Endothelial cell of umbilical vein (primary cell): ENCODE data around the gene ACSS2. TPM values are rescaled to one million over a fixed set of nuclear protein-coding genes. Genes with fewer than 3 reads are reported as not detected.
A peak's percentile ranks its signal among the peaks of the same experiment; 100 is the strongest.
"Not testable (repeated sequence)": the region's sequence is repeated elsewhere in the genome, so short reads cannot be mapped to it uniquely, and the experiment has no call there.

Experiments used
- BruUV-seq: library from RNA; stranded (reverse); fragments of 400-500 nt; replicated peaks from 2 replicates; lab custom pipeline; 2021; lab: Mats Ljungman, UMichigan
- CTCF ChIA-PET: fragments of 300-600, 350-600 bp; sonication (Branson Sonifier 250); formaldehyde crosslinking; loops from one replicate; lab custom pipeline; 2021; ENCODE audit warnings: antibody characterized with exemption, inconsistent platforms; lab: Charles Lee
- POLR2A ChIA-PET: fragments of 300-600, 350-600 bp; sonication (Branson Sonifier 250); formaldehyde crosslinking; loops from one replicate; lab custom pipeline; 2021; ENCODE audit warnings: antibody characterized with exemption, inconsistent platforms; lab: Charles Lee
- DNase-seq: peaks from one replicate; pipeline ENCODE4 v3.0.0-alpha.2; 2011; ENCODE audit warnings: low read depth, low spot score
- FAIRE-seq: peaks from 2 replicates; lab custom pipeline; 2011; peaks lifted over from hg19 to GRCh38; lab: Jason Lieb, UNC
- H2AFZ ChIP-seq: 2 replicates; pipeline ENCODE4 v1.6.0; 2012; ENCODE audit warnings: low read depth, low read length, control low read depth, inconsistent platforms
- H3K27ac ChIP-seq: 2 replicates; pipeline ENCODE4 v1.5.1; 2011; ENCODE audit warnings: low read depth, mild to moderate bottlenecking, control low read depth, low read length, moderate library complexity; ENCODE audit not compliant: insufficient read depth
- H3K27me3 ChIP-seq, 2 experiments: 2 replicates each; pipeline versions ENCODE4 v1.6.0 to v1.6.1; 2011; ENCODE audit warnings: low read length in 2 of 2, mixed read lengths in 1 of 2; ENCODE audit not compliant: control insufficient read depth in 2 of 2, insufficient read depth in 2 of 2
- H3K36me3 ChIP-seq, 2 experiments: 2 replicates in 1 of 2; 3 replicates in 1 of 2; pipeline ENCODE4 v1.5.1; 2011; ENCODE audit warnings: low read length in 2 of 2, mild to moderate bottlenecking in 1 of 2, moderate library complexity in 1 of 2; ENCODE audit not compliant: control insufficient read depth in 2 of 2, insufficient read depth in 2 of 2; ENCODE audit errors: extremely low read depth in 1 of 2
- H3K4me1 ChIP-seq: 3 replicates; pipeline ENCODE4 v1.5.1; 2011; ENCODE audit warnings: mild to moderate bottlenecking, low read length; ENCODE audit not compliant: control insufficient read depth, insufficient read depth; ENCODE audit errors: extremely low read depth
- H3K4me2 ChIP-seq: 2 replicates; pipeline ENCODE4 v1.6.1; 2011; ENCODE audit warnings: low read length, control low read depth, mixed read lengths; ENCODE audit not compliant: insufficient read depth
- H3K4me3 ChIP-seq, 3 experiments: fragments of 200-600 bp in 1 of 3; sonication (generic), shearing (Covaris generic) in 1 of 3; replicated peaks in 1 of 3; 2 replicates each; pipeline ENCODE4 v1.5.1; 2011 to 2016; ENCODE audit warnings: control low read depth in 3 of 3, low read length in 3 of 3, mild to moderate bottlenecking in 2 of 3, inconsistent platforms in 1 of 3, low read depth in 1 of 3, moderate library complexity in 1 of 3; ENCODE audit not compliant: insufficient read depth in 1 of 3
- H3K79me2 ChIP-seq: 2 replicates; pipeline ENCODE4 v1.6.0; 2012; ENCODE audit warnings: low read length, inconsistent platforms; ENCODE audit not compliant: control insufficient read depth, insufficient read depth
- H3K9ac ChIP-seq: replicated peaks from 2 replicates; pipeline ENCODE3; 2011; ENCODE audit warnings: low read length, control low read depth; ENCODE audit not compliant: insufficient read depth; ENCODE audit errors: extremely low read depth
- H3K9me1 ChIP-seq: replicated peaks from 3 replicates; pipeline ENCODE4 v1.6.0; 2011; ENCODE audit warnings: mild to moderate bottlenecking, low read length; ENCODE audit not compliant: control insufficient read depth, insufficient read depth; ENCODE audit errors: extremely low read depth
- H3K9me3 ChIP-seq: replicated peaks from 2 replicates; pipeline ENCODE4 v1.5.1; 2012; ENCODE audit warnings: low read length, inconsistent platforms; ENCODE audit not compliant: control insufficient read depth, insufficient read depth
- H4K20me1 ChIP-seq: replicated peaks from 2 replicates; pipeline ENCODE3; 2011; ENCODE audit warnings: mild to moderate bottlenecking, low read length; ENCODE audit not compliant: control insufficient read depth, insufficient read depth; ENCODE audit errors: extremely low read depth
- CTCF ChIP-seq, 2 donors: IDR thresholded peaks; 1 replicate in 1 of 2; 2 replicates in 1 of 2; pipeline ENCODE4 v1.5.1; 2011; ENCODE audit warnings: low read length in 2 of 2, mild to moderate bottlenecking in 2 of 2, moderate library complexity in 2 of 2, control low read depth in 1 of 2, inconsistent platforms in 1 of 2, low read depth in 1 of 2; ENCODE audit not compliant: insufficient read depth in 1 of 2; ENCODE audit errors: extremely low read depth in 1 of 2
- JUN ChIP-seq: IDR thresholded peaks from 2 replicates; pipeline ENCODE4 v1.6.1; 2011; ENCODE audit warnings: borderline replicate concordance, low read depth; ENCODE audit not compliant: insufficient read length, insufficient read depth
- MAX ChIP-seq: IDR thresholded peaks from 2 replicates; pipeline ENCODE4 v1.6.1; 2011; ENCODE audit not compliant: insufficient read depth, insufficient read length
- MYC ChIP-seq: IDR thresholded peaks from one replicate; pipeline ENCODE4 v1.6.1; 2011; ENCODE audit warnings: mild to moderate bottlenecking, low read depth, low read length
- POLR2A ChIP-seq: IDR thresholded peaks from 2 replicates; pipeline ENCODE4 v1.6.1; 2012; ENCODE audit warnings: low read depth, mild to moderate bottlenecking, control low read depth, low read length
- POLR2AphosphoS5 ChIP-seq: IDR thresholded peaks from 2 replicates; pipeline ENCODE4 v1.6.1; 2012; ENCODE audit warnings: low read depth, mild to moderate bottlenecking, control low read depth, low read length, moderate library complexity; ENCODE audit not compliant: insufficient read depth
- dilution Hi-C: fragments of 300-500 bp; cut with MboI; formaldehyde crosslinking; loops from one replicate; pipeline ENCODE4 v1.15.0; 2019; ENCODE audit warnings: low sequenced_read_pairs; ENCODE audit not compliant: extremely low pct_ligation_motif_present
- intact Hi-C: fragments of 100-400 bp; cut with micrococcal nuclease; formaldehyde crosslinking; loops from one replicate; pipeline ENCODE4 v1.10.0; 2022
- polyA plus RNA-seq, 4 experiments: library from polyadenylated mRNA; depleted of rRNA in 3 of 4; stranded (reverse) in 3 of 4; unstranded in 1 of 4; fragments of >200 nt; gene quantifications; 2 replicates each; pipeline versions ENCODE4 v1.2.1 to v1.2.3, GENCODE V29; 2011 to 2012; ENCODE audit warnings: missing spikeins in 1 of 4
- total RNA-seq: library from RNA; stranded (reverse); gene quantifications from 2 replicates; pipeline ENCODE4 v1.2.3, GENCODE V29; 2021

Gene ACSS2
- total and polyA plus RNA-seq, 2 donors (not counting 3 experiments of a cell fraction or from before 2014, with no cell fraction given): 40.7 to 42.3 TPM

- intact Hi-C loops, H3K4me3 ChIP-seq, POLR2A ChIA-PET, DNase-seq, FAIRE-seq, H3K9me1 ChIP-seq, H3K27ac ChIP-seq, H4K20me1 ChIP-seq, H3K9me3 ChIP-seq, dilution Hi-C loops, H2AFZ ChIP-seq, BruUV-seq, H3K4me1 ChIP-seq, H3K9ac ChIP-seq, H3K4me2 ChIP-seq, CTCF ChIA-PET, H3K27me3 ChIP-seq, H3K79me2 ChIP-seq, H3K36me3 ChIP-seq: not testable (repeated sequence)
These were observed 22.3 kb downstream of the ACSS2 start for GRCh38 chr20:34898731-34899130.

- dilution Hi-C loops (no loop called here), intact Hi-C loops (no loop called here)
- H3K27me3 ChIP-seq: no peaks in the 10 kb centered on the region
- FAIRE-seq (peak; percentile 15), DNase-seq (peak; percentile 9)
- ChIA-PET POLR2A (no interaction called here), CTCF (interaction anchor here (1.1 kb wide), 1 partner anchor 24 kb away, joined by 3 read pairs; no protein-coding TSS in a partner anchor)
- H3K4me1 ChIP-seq: peaks cover 42% of the 10 kb centered on the region
- no peaks in the 10 kb centered on the region for H4K20me1 ChIP-seq
- H3K9ac ChIP-seq: no peak overlapping the region
- H3K36me3 ChIP-seq: no peaks in the 10 kb centered on the region
- H3K79me2 ChIP-seq: no peaks in the 10 kb centered on the region
- no peak overlapping the region for H3K27ac ChIP-seq
- H3K4me2 ChIP-seq: no peak overlapping the region
- TF ChIP-seq POLR2AphosphoS5 (no peak), CTCF (IDR thresholded peaks at IDR 0.05; ENCODE audit: extremely low read depth in 1 of 2, insufficient read depth in 1 of 2, low read depth in 1 of 2, low read length in 2 of 2) (no peak), MAX (no peak), JUN (no peak), POLR2A (no peak), MYC (no peak)
- H3K9me1 ChIP-seq: no peaks in the 10 kb centered on the region
- H3K9me3 ChIP-seq: no peaks in the 10 kb centered on the region
- BruUV-seq: no TSS peak
- H3K4me3 ChIP-seq: no peak overlapping the region
- no peak overlapping the region for H2AFZ ChIP-seq
These were observed 27.8 kb downstream of the ACSS2 start for GRCh38 chr20:34904202-34904621.
